ENCODE results near the gene PTPRM. TPM values are rescaled to one million over a fixed set of nuclear protein-coding genes. Genes with fewer than 3 reads are reported as not detected.

PTPRM gene
- total RNA-seq, 1 experiment from 2014 or later, result 1.6 TPM

DNA sequence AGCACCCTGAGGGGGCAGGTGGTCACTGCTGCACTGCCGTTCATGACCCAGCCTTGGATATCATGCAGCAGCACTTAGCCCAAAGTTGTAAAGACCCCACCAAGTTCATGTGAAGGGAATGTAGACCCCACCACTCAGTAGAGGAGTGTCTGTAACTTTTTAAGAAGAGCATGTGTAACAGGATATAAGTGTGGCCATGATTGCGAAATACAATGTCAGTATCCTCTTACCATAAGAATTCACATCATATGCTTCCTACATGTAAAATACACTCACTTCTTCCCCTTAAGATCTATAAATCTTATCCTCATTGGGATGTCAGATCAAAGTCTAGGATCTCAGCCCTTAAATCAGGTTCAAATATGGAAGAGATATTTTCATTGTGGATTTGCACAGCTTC lies 276.9 kb downstream of the PTPRM start:
- in situ Hi-C loops (cut with HindIII; ENCODE audit: low pct_unique_long_range_greater_than_20kb, low sequenced_read_pairs) (no loop called here), intact Hi-C loops (cut with micrococcal nuclease; ENCODE audit: unreplicated experiment) (no loop called here)
- H3K4me3 ChIP-seq (ENCODE audit: low read depth in 2 of 2, low read length in 2 of 2), result no peak overlapping the region
- ChIA-PET POLR2A (no interaction called here), CTCF (no interaction called here)
- H3K4me1 ChIP-seq (ENCODE audit: control insufficient read depth, insufficient read depth, low read length), result no peaks in the 10 kb centered on the region
- no TSS peak for BruUV-seq (replicated peaks)
- ATAC-seq (no peak), DNase-seq (ENCODE audit: low read depth, low spot score) (no peak)
- no peaks in the 10 kb centered on the region for H3K27me3 ChIP-seq (ENCODE audit: control insufficient read depth, insufficient read depth, low read length)
- H3K27ac ChIP-seq (ENCODE audit: low read length), result no peak overlapping the region
- H3K36me3 ChIP-seq (ENCODE audit: control insufficient read depth, insufficient read depth, low read length), result no peaks in the 10 kb centered on the region
- TF ChIP-seq, protein P1, sequence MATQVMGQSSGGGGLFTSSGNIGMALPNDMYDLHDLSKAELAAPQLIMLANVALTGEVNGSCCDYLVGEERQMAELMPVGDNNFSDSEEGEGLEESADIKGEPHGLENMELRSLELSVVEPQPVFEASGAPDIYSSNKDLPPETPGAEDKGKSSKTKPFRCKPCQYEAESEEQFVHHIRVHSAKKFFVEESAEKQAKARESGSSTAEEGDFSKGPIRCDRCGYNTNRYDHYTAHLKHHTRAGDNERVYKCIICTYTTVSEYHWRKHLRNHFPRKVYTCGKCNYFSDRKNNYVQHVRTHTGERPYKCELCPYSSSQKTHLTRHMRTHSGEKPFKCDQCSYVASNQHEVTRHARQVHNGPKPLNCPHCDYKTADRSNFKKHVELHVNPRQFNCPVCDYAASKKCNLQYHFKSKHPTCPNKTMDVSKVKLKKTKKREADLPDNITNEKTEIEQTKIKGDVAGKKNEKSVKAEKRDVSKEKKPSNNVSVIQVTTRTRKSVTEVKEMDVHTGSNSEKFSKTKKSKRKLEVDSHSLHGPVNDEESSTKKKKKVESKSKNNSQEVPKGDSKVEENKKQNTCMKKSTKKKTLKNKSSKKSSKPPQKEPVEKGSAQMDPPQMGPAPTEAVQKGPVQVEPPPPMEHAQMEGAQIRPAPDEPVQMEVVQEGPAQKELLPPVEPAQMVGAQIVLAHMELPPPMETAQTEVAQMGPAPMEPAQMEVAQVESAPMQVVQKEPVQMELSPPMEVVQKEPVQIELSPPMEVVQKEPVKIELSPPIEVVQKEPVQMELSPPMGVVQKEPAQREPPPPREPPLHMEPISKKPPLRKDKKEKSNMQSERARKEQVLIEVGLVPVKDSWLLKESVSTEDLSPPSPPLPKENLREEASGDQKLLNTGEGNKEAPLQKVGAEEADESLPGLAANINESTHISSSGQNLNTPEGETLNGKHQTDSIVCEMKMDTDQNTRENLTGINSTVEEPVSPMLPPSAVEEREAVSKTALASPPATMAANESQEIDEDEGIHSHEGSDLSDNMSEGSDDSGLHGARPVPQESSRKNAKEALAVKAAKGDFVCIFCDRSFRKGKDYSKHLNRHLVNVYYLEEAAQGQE (IDR thresholded peaks at IDR 0.05; ENCODE audit: insufficient read depth in 1 of 2, low read depth in 2 of 2, low read length in 1 of 2), result no peak
- TF ChIP-seq, protein P2, sequence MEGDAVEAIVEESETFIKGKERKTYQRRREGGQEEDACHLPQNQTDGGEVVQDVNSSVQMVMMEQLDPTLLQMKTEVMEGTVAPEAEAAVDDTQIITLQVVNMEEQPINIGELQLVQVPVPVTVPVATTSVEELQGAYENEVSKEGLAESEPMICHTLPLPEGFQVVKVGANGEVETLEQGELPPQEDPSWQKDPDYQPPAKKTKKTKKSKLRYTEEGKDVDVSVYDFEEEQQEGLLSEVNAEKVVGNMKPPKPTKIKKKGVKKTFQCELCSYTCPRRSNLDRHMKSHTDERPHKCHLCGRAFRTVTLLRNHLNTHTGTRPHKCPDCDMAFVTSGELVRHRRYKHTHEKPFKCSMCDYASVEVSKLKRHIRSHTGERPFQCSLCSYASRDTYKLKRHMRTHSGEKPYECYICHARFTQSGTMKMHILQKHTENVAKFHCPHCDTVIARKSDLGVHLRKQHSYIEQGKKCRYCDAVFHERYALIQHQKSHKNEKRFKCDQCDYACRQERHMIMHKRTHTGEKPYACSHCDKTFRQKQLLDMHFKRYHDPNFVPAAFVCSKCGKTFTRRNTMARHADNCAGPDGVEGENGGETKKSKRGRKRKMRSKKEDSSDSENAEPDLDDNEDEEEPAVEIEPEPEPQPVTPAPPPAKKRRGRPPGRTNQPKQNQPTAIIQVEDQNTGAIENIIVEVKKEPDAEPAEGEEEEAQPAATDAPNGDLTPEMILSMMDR (IDR thresholded peaks at IDR 0.05), result no peak
- TF ChIP-seq SIN3A (IDR thresholded peaks at IDR 0.05; ENCODE audit: borderline replicate concordance, insufficient read depth, low read depth, low read length), result no peak
- no peak for TF ChIP-seq TCF7L2 (IDR thresholded peaks at IDR 0.05; ENCODE audit: low read depth, low read length)
- no peak for TF ChIP-seq POLR2AphosphoS5 (IDR thresholded peaks at IDR 0.05; ENCODE audit: low read depth, low read length)
- H3K9me3 ChIP-seq (ENCODE audit: control insufficient read depth, insufficient read depth, low read depth, low read length), result peaks cover 4% of the 10 kb centered on the region; the same call in 1 of the 2 replicates

DNA sequence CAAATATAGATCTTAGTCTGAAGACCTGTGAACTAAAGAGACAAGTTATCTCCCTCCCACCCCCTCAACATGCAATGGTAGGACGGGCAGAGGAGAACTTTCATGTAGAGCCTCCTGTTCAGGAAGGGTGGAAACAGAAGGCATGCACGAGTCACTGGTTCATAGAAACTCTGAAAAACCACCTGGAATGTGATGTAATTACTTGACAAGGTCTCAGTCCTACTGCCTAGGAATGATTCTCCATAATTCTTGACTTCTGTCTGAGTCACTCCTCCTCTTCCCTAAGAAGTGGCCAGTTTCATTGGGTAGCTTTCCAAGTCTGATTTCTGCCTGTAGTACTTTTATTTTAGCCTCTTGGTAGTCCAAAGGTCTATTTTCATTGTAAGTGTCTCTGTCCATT lies 277.3 kb downstream of the PTPRM start:
- peaks cover 4% of the 10 kb centered on the region; the same call in 1 of the 2 replicates for H3K9me3 ChIP-seq (ENCODE audit: control insufficient read depth, insufficient read depth, low read depth, low read length)
- TF ChIP-seq POLR2AphosphoS5 (IDR thresholded peaks at IDR 0.05; ENCODE audit: low read depth, low read length) (no peak), TCF7L2 (IDR thresholded peaks at IDR 0.05; ENCODE audit: low read depth, low read length) (no peak)
- TF ChIP-seq, protein P1 (IDR thresholded peaks at IDR 0.05; ENCODE audit: insufficient read depth in 1 of 2, low read depth in 2 of 2, low read length in 1 of 2), result no peak
- TF ChIP-seq, protein P2 (IDR thresholded peaks at IDR 0.05), result no peak
- ChIA-PET CTCF (no interaction called here), POLR2A (no interaction called here)
- intact Hi-C loops (cut with micrococcal nuclease; ENCODE audit: unreplicated experiment), result no loop called here
- ATAC-seq (no peak), DNase-seq (ENCODE audit: low read depth, low spot score) (no peak)
- H3K36me3 ChIP-seq (ENCODE audit: control insufficient read depth, insufficient read depth, low read length), result no peaks in the 10 kb centered on the region
- no TSS peak for BruUV-seq (replicated peaks)
- no peaks in the 10 kb centered on the region for H3K4me1 ChIP-seq (ENCODE audit: control insufficient read depth, insufficient read depth, low read length)
- in situ Hi-C loops (cut with HindIII; ENCODE audit: low pct_unique_long_range_greater_than_20kb, low sequenced_read_pairs), result no loop called here
- no peaks in the 10 kb centered on the region for H3K27me3 ChIP-seq (ENCODE audit: control insufficient read depth, insufficient read depth, low read length)
- H3K27ac ChIP-seq (ENCODE audit: low read length), result no peak overlapping the region
- H3K4me3 ChIP-seq (ENCODE audit: low read depth in 2 of 2, low read length in 2 of 2), result no peak overlapping the region

Measured in Panc1 (cell line).